Body of pancreas (tissue), 4 donors: ENCODE measurements around the gene COX6A2.

Source experiments
- CTCF ChIP-seq, 7 experiments: fragments of 450-650 bp in 4 of 7; fragments of 200-600 bp in 3 of 7; sonication (generic) in 3 of 7; IDR thresholded peaks; one replicate each; pipeline ENCODE4 v1.5.1; 2016 to 2019; ENCODE audit warnings: antibody characterized with exemption in 7 of 7
- POLR2A ChIP-seq, 3 donors: fragments of 450-650 bp; IDR thresholded peaks; one replicate each; pipeline ENCODE4 v1.6.1; 2016; ENCODE audit warnings: antibody characterized with exemption in 3 of 3, mild to moderate bottlenecking in 2 of 3

DNA sequence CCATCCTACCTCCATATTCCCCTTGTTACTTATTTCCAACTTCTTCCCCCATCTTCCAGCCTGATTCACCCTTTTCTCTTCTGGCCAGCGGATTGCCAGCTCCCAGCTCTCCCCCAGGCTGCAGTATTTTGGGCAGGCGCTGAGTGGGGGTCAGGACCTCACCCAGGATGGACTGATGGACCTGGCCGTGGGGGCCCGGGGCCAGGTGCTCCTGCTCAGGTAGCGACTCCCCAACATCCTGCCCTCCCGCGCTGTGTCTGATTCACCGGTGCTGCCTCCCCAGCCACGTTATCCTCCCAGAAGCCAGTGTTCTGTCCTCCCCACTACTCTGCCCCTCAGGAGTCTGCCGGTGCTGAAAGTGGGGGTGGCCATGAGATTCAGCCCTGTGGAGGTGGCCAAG lies 15.4 kb downstream of the COX6A2 start:
- TF ChIP-seq CTCF (IDR thresholded peaks at IDR 0.05), result no peak
- no peak for TF ChIP-seq POLR2A (IDR thresholded peaks at IDR 0.05)
